H1 (cell line): ENCODE results near the gene GNB5.

ENCODE experiments used
- HDAC6 ChIP-seq: IDR thresholded peaks from one replicate; pipeline ENCODE4 v1.7.1; 2012; ENCODE audit warnings: low read depth, mild to moderate bottlenecking, inconsistent platforms, low read length, moderate library complexity
- POLR2A ChIP-seq, 2 experiments: IDR thresholded peaks; 1 replicate in 1 of 2; 2 replicates in 1 of 2; pipeline ENCODE4 v1.6.1; 2011; ENCODE audit warnings: low read depth in 2 of 2, low read length in 2 of 2, mild to moderate bottlenecking in 2 of 2; ENCODE audit errors: control extremely low read depth in 1 of 2
- RAD21 ChIP-seq, 2 experiments: IDR thresholded peaks in 1 of 2; conservative IDR thresholded peaks in 1 of 2; 2 replicates each; pipeline ENCODE4 v1.6.1; 2011; ENCODE audit warnings: low read depth in 2 of 2, low read length in 2 of 2, improper control_type of control experiment in 1 of 2, inconsistent platforms in 1 of 2, mild to moderate bottlenecking in 1 of 2, moderate library complexity in 1 of 2
- SRF ChIP-seq: IDR thresholded peaks from 2 replicates; pipeline ENCODE4 v1.6.1; 2011; ENCODE audit warnings: mild to moderate bottlenecking, low read depth, low read length, moderate library complexity
- ZNF274 ChIP-seq: IDR thresholded peaks from 2 replicates; pipeline ENCODE4 v1.7.0; 2012; ENCODE audit warnings: low read length, borderline replicate concordance; ENCODE audit errors: extremely low read depth
- TF ChIP-seq, protein P1 (sequence below), 3 experiments: IDR thresholded peaks; 1 replicate in 2 of 3; 2 replicates in 1 of 3; pipeline versions ENCODE4 v1.5.1 to v1.6.1; 2011; ENCODE audit warnings: low read length in 3 of 3, mild to moderate bottlenecking in 3 of 3, inconsistent platforms in 2 of 3, low read depth in 1 of 3, moderate library complexity in 1 of 3; ENCODE audit not compliant: insufficient read depth in 1 of 3; ENCODE audit errors: control extremely low read depth in 1 of 3

DNA sequence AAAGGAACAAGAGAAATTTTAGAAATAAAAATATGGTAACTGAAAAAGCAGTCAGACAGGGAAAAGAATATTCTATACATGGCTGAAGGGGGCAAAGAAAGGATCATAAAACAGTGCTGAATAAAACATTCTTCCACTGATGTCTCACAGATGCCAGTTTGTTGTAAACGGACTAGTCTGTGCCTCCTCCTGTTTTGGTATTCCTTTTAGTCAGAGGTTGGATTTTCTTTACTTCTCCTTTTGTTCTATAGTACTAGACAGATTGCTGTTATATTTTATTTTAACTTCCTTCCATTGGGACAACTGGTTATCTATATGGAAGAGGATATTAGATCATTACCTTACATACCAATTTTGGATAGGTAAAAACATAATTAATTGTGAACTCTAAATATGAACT lies 16.0 kb upstream of the GNB5 start:
- no peak for TF ChIP-seq POLR2A (IDR thresholded peaks at IDR 0.05; ENCODE audit: control extremely low read depth in 1 of 2, low read depth in 2 of 2, low read length in 2 of 2)
- TF ChIP-seq, protein P1, sequence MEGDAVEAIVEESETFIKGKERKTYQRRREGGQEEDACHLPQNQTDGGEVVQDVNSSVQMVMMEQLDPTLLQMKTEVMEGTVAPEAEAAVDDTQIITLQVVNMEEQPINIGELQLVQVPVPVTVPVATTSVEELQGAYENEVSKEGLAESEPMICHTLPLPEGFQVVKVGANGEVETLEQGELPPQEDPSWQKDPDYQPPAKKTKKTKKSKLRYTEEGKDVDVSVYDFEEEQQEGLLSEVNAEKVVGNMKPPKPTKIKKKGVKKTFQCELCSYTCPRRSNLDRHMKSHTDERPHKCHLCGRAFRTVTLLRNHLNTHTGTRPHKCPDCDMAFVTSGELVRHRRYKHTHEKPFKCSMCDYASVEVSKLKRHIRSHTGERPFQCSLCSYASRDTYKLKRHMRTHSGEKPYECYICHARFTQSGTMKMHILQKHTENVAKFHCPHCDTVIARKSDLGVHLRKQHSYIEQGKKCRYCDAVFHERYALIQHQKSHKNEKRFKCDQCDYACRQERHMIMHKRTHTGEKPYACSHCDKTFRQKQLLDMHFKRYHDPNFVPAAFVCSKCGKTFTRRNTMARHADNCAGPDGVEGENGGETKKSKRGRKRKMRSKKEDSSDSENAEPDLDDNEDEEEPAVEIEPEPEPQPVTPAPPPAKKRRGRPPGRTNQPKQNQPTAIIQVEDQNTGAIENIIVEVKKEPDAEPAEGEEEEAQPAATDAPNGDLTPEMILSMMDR (IDR thresholded peaks at IDR 0.05; ENCODE audit: control extremely low read depth in 1 of 3, insufficient read depth in 1 of 3, low read depth in 1 of 3, low read length in 3 of 3): no peak
- no peak for TF ChIP-seq SRF
- no peak for TF ChIP-seq RAD21 (IDR thresholded peaks at IDR 0.05 in 1 of 2, conservative IDR thresholded peaks at IDR 0.05 in 1 of 2; ENCODE audit: low read depth in 2 of 2, low read length in 2 of 2)
- no peak for TF ChIP-seq HDAC6
- TF ChIP-seq ZNF274: no peak
